NCI-H446 (cell line): Measurements from ENCODE around the gene PCMTD2.
"Not testable (repeated sequence)": the region's sequence is repeated elsewhere in the genome, so short reads cannot be mapped to it uniquely, and the experiment has no call there.

ENCODE experiments used
- DNase-seq, 2 experiments: peaks; one replicate each; lab custom pipeline; 2025; lab: John Stamatoyannopoulos, UW

PCMTD2 gene

DNA sequence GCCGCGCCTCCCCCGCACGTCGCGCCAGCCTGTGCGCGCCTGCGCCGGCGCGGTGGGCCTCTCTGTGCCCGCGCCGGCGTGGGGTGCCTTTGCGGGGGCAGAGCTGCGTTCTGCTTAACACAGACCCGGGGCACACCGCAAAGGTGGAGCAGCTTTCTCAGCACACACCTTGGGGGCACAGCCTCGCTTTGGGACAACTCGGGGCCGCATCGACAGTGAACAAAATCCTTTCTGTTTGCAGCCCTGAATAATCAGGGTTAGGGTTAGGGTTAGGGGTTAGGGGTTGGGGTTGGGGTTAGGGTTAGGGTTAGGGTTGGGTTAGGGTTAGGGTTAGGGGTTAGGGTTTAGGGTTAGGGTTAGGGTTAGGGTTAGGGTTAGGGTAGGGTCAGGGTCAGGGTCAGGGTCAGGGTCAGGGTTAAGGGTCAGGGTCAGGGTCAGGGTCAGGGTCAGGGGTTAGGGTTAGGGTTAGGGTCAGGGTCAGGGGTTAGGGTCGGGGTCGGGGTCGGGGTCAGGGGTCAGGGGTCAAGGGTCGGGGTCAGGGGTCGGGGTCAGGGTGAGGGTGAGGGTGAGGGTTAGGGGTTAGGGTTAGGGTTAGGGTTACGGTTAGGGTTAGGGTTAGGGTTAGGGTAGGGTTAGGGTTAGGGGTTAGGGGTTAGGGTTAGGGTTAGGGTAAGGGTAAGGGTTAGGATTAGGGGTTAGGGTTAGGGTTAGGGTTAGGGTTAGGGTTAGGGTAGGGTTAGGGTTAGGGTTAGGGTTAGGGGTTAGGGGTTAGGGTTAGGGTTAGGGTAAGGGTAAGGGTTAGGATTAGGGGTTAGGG is 31.1 kb downstream of the PCMTD2 start:
- DNase-seq = not testable (repeated sequence)

DNA sequence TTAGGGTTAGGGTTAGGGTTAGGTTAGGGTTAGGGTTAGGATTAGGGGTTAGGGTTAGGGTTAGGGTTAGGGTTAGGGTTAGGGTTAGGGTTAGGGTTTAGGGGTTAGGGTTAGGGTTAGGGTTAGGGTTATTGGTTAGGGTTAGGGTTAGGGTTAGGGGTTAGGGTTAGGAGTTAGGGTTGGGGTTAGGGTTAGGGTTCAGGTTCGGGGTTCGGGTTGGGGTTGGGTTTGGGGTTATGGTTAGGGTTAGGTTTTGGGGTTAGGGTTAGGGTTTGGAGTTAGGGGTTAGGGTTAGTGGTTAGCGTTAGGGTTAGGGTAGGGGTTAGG is 31.7 kb downstream of the PCMTD2 start:
- not testable (repeated sequence) for DNase-seq

DNA sequence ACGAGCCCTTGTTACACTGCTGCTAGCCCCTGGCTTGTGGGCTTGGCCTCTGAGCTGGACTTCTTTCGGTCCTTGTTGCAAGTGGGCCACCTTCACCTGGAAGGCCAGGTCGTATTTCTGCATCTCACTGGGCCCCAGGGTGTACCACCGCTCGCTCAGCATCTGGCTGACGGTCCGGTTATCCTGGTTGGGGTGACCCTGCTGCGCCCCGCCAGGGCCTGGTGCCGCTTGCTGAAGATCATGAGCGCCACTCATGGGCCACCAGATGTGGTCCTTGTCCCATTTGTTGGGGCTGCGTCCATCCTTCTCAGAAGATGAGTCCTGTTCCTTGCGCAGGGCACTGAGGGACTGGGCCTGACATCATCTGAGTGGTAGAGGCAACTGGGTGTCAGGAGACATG is 36.6 kb downstream of the PCMTD2 start:
- not testable (repeated sequence) for DNase-seq

DNA sequence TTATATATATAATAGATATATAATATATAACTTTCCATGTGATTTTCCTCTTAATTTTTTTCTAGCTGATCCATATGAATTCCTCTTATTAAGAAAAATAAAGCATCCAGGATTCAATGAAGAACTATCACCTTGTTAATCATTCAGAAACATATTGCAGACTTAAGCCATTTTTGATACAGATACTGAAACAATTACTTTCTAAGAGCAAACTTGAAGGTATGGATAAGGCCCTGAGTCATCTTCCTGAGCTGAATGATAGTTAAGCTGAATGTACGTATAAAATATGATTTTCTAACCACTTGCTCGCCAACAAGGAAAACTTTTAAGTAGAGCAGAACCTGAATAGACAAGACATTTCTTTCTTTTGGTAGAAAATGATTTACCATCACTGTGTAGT is 47.5 kb downstream of the PCMTD2 start:
- not testable (repeated sequence) for DNase-seq

GRCh38 chr20:64313761-64314160 is 58.2 kb downstream of the PCMTD2 start:
- not testable (repeated sequence) for DNase-seq

DNA sequence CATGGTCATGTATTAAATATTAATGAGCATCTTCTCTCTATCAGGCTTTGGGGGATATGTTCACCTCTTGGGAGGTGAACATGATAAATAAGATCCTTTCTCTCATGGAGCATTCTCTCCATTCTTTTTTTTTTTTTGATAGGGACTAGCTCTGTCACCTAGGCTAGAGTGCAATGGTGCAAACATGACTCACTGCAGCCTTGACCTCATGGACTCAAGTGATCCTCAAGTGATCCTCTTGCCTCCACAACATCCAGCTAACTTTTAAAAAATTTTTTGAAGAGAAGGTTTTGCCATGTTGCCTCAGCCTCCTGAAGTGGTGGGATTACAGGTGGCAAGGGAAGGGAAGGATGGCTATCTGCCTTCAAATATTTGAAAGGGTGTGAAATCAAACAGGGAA is 59.8 kb downstream of the PCMTD2 start:
- DNase-seq = not testable (repeated sequence)

GRCh38 chr20:64315884-64316283 is 60.3 kb downstream of the PCMTD2 start:
- not testable (repeated sequence) for DNase-seq

DNA sequence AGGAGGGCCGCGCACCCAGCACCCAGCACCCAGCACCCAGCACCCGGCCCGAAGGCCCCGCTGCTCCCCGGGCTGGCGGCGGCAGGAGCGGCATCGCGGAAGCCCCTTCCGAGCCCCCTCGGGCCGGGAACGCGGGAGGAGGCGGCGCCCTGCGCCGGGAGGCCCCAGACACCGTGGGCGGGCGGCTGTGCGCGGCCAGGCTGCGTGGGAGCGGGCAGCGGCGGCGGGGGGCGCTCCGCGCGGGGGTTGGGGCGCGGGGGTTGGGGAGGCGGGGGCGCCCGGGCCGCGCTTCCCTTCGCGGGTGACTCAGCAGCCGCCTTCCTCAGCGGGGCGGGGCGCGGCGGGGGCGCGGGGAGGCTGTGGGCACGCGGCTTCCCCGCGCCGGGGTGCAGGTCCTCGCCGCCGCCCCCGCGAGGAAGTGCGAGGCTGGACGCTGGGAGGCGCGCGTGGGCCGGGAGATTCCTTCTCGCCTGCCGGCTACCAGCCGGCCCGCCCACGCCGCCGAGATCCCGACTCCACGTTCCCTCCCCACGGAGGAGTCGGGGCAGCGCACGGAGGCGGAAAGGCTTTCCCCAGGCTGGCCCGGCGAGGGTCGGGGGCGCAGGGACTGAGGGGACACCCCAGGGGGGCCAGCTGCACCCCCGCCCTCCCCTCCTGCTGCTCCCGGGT is 61.0 kb downstream of the PCMTD2 start:
- DNase-seq = not testable (repeated sequence)

- not testable (repeated sequence) for DNase-seq
Observed at GRCh38 chr20:64317331-64317730, 61.8 kb downstream of the PCMTD2 start.

GRCh38 chr20:64318056-64318455 is 62.5 kb downstream of the PCMTD2 start:
- not testable (repeated sequence) for DNase-seq

DNA sequence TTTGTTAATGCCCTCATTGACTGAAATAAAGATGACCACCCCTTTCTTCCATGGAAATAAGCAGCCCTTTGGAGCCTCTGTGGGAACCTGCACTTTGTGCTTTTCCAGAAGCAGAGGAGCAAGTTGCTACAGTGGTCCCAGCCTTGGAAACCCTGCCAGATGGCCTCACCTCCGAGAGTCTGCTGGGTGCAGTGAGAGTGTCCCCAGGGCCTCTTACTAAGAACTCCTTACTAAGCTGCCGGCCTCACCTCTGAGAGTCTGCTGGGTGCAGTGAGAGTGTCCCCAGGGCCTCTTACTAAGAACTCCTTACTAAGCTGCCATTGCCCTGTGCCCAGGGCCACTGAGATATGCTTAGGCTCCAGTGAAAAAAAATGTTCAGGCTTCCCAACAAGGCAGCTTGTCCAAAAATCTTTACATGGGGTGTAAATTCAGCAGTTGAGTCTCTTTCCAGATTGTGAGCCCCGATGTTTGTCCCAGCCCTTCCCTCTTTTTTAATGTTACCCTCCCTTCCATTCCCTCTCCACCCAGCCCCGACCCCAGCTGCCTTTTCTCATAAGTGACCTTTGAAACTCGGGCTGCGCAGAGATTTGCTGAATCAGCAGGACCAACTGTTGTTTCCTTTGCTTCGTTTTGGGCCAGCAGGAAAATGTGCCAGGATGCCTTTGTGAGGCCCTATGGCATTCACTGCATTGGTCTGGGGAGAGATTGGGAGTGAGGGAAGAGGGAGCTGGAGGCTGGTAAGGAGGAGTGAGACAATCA is 66.7 kb downstream of the PCMTD2 start:
- not testable (repeated sequence) for DNase-seq
